Activated CD4-positive, alpha-beta T cell treated with anti-CD3 and anti-CD28 coated beads, Interleukin-2, amount 10 ng/mL, durations not matched to agents 24 days and 14 days (primary cell): Measurements from ENCODE around the gene HSPG2. TPM values are rescaled to one million over a fixed set of nuclear protein-coding genes. Genes with fewer than 3 reads are reported as not detected.

ENCODE experiments used
- DNase-seq: peaks from one replicate; pipeline ENCODE4 v3.0.0; 2022
- H3K27ac Mint-ChIP-seq: one replicate; pipeline ENCODE4 v1.8.0; 2022; ENCODE audit warnings: mild to moderate bottlenecking, mixed read lengths
- H3K27me3 Mint-ChIP-seq: one replicate; pipeline ENCODE4 v1.8.0; 2022; ENCODE audit warnings: mixed read lengths
- H3K36me3 Mint-ChIP-seq: one replicate; pipeline ENCODE4 v1.8.0; 2022; ENCODE audit warnings: low read depth, mild to moderate bottlenecking, mixed read lengths
- H3K4me1 Mint-ChIP-seq: one replicate; pipeline ENCODE4 v1.8.0; 2021; ENCODE audit warnings: mixed read lengths
- H3K4me3 Mint-ChIP-seq: one replicate; pipeline ENCODE4 v1.8.0; 2022; ENCODE audit warnings: mild to moderate bottlenecking, moderate library complexity, mixed read lengths
- H3K9me3 Mint-ChIP-seq: one replicate; pipeline ENCODE4 v1.8.0; 2021; ENCODE audit warnings: mixed read lengths
- intact Hi-C: fragments of 100-400 bp; cut with micrococcal nuclease; formaldehyde crosslinking; loops from one replicate; pipeline ENCODE4 v1.15.1; 2023
- total RNA-seq: library from RNA; stranded (reverse); gene quantifications from 2 replicates; pipeline ENCODE4 v1.2.3, GENCODE V29; 2022

HSPG2 gene
- total RNA-seq, 1 donor from 2014 or later, result 6.2 TPM

- no peaks in the 10 kb centered on the region for H3K36me3 Mint-ChIP-seq
- intact Hi-C loops, result no loop called here
- H3K27ac Mint-ChIP-seq, result no peak overlapping the region
- peaks cover 3% of the 10 kb centered on the region for H3K4me1 Mint-ChIP-seq
- H3K9me3 Mint-ChIP-seq, result no peaks in the 10 kb centered on the region
- H3K27me3 Mint-ChIP-seq, result no peaks in the 10 kb centered on the region
- no peak for DNase-seq
- H3K4me3 Mint-ChIP-seq, result no peak overlapping the region
These were observed 89.6 kb downstream of the HSPG2 start for GRCh38 chr1:21847223-21848205.

- Mint-ChIP-seq H3K4me1 (no peaks in the 10 kb centered on the region), H3K9me3 (no peaks in the 10 kb centered on the region), H3K27ac (no peak overlapping the region), H3K27me3 (no peaks in the 10 kb centered on the region), H3K36me3 (no peaks in the 10 kb centered on the region), H3K4me3 (no peak overlapping the region)
- intact Hi-C loops, result no loop called here
- no peak for DNase-seq
These were observed 91.2 kb downstream of the HSPG2 start for GRCh38 chr1:21845646-21846641.

DNA sequence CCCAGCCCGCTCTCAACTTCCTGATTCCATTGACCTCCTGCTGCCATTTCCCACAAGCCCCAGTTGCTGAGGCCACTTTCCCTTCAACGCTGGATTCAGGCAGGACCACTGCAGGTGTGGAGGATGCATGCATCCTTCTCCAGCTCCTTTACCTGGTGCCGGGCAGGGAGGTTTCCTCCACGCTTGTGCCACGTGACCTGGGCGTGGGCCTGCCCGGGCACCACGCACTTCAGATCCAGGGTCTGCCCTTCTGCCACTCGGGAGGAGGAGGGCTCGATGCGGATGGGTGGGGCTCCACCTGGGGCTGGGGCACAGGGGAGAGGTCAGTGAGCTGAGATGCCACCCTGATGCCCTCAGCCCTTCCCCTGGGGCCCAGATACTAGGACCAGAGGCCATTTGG lies 93.1 kb downstream of the HSPG2 start:
- Mint-ChIP-seq H3K36me3 (no peaks in the 10 kb centered on the region), H3K27me3 (no peaks in the 10 kb centered on the region), H3K4me1 (no peaks in the 10 kb centered on the region), H3K4me3 (no peak overlapping the region), H3K27ac (no peak overlapping the region), H3K9me3 (no peaks in the 10 kb centered on the region)
- intact Hi-C loops, result no loop called here
- no peak for DNase-seq

GRCh38 chr1:21843208-21843607 lies 93.9 kb downstream of the HSPG2 start:
- H3K27ac Mint-ChIP-seq, result no peak overlapping the region

DNA sequence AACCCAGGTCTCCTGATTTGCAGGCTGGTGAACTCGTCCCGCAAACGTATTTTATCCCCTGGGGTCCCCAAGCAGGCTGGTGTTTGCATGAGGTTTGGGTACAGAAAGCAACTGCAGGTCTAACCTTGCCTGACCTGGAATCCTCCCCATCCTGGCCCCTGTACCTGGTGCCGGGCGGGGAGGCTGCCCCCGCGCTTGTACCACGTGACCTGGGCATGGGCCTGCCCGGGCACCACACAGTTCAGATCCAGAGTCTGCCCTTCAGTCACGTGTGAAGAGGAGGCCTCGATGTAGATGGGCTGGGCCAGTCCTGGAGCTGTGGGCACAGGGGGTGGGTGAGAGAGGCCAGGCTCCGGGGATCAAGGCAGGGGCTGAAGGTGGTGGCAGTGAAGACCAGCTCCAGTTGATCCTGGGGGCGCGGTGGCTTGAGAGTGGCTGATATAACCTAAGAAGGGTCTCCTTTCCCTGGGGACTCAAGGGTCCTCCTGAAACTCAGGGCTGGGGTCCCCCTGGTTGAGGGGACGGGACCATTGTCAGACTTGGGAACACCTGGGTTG lies 94.4 kb downstream of the HSPG2 start:
- intact Hi-C loops, result no loop called here
- Mint-ChIP-seq H3K4me1 (no peaks in the 10 kb centered on the region), H3K36me3 (no peaks in the 10 kb centered on the region), H3K4me3 (no peak overlapping the region), H3K9me3 (no peaks in the 10 kb centered on the region), H3K27ac (no peak overlapping the region), H3K27me3 (no peaks in the 10 kb centered on the region)
- DNase-seq, result no peak

More at GRCh38 chr1:21843208-21843607, 93.9 kb downstream of the HSPG2 start:
- H3K36me3 Mint-ChIP-seq, result no peaks in the 10 kb centered on the region
- H3K4me1 Mint-ChIP-seq, result no peaks in the 10 kb centered on the region
- no peaks in the 10 kb centered on the region for H3K27me3 Mint-ChIP-seq
- intact Hi-C loops, result no loop called here
- no peaks in the 10 kb centered on the region for H3K9me3 Mint-ChIP-seq
- no peak for DNase-seq
- H3K4me3 Mint-ChIP-seq, result no peak overlapping the region

DNA sequence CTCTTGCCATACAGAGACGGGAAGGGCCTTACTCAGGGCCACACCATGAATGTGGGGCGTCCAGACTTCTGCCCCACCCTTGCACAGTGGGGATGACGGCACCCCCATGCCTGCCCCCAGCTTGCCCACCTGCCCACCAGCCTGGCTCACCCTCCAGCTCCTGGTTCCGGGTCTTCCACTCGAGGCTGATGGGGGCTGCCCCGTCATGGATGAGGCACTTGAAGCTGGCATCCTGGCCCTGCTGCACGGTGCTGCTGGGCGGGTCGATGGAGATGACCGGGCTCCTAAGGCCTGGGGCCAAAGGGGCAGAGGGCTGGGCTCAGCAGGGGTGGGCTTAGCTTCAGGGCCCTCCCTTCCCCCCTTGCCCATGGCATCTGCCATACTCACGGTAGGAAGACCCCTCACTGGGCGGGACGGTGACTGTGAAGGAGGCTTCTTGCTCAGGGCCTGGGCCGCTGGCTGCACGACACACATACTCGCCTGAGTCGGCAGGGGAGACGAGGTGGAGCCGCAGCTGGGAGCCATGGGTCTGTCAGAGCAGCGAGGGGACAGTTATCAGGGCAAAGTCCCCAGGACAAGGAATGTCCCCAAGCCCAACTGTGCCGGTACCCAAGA lies 95.2 kb downstream of the HSPG2 start:
- no peak for DNase-seq
- no peak overlapping the region for H3K4me3 Mint-ChIP-seq
- no peaks in the 10 kb centered on the region for H3K4me1 Mint-ChIP-seq
- no peaks in the 10 kb centered on the region for H3K36me3 Mint-ChIP-seq
- intact Hi-C loops, result no loop called here
- H3K9me3 Mint-ChIP-seq, result no peaks in the 10 kb centered on the region
- H3K27me3 Mint-ChIP-seq, result no peaks in the 10 kb centered on the region
- H3K27ac Mint-ChIP-seq, result no peak overlapping the region

DNA sequence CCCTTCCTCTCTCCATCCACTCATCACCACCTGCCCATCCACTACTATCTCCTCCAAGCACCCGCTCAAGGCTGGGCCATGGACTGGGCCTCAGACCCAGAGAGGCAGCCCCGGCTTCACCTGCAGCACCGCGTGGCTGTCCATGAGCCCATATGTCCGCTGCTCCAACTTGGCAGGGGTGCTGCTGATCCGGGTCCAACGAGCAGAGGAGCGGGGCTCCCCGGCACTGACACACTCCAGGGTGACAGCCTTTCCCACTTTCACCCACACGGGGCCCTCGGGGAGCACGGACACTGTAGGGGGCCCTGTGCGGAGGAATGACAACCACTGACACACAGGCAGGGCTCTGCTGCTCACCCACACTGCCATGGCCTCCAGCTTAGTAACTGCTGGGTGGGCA lies 96.1 kb downstream of the HSPG2 start:
- Mint-ChIP-seq H3K36me3 (no peaks in the 10 kb centered on the region), H3K27me3 (no peaks in the 10 kb centered on the region), H3K4me1 (no peaks in the 10 kb centered on the region), H3K27ac (no peak overlapping the region), H3K9me3 (no peaks in the 10 kb centered on the region), H3K4me3 (no peak overlapping the region)
- no peak for DNase-seq
- intact Hi-C loops, result no loop called here

DNA sequence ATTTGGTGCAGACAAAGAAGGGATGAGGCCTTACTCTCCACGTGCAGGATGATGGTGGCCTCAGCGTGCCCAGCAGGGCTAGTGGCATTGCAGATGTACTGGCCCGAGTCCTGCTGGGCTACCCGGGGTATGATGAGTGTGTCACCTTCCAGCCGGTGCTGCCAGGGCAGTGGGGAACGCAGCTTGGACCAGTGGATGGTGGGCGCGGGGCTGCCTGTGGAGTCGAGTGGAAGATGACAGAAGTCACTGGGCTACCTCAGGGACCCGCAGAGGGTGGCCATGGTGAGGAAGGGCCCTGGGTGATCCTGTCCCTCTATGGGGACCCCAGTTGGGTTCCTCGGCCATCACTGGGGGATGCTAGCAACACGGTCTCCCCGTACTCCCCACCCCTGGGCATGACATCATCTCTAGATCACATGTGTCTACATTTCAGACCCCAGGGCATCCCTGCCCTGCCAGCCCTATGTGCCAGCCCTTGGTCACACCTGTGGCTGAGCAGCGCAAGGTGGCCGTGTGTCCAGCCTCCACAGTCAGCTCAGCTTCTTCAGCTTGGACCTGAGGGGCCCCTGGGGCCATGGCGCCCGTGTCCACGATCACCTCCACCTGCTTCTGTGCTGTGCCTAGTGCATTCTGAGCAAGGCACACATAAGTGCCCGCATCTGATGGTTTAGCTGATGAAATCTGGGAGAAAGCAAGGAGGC lies 97.6 kb downstream of the HSPG2 start:
- Mint-ChIP-seq H3K9me3 (no peaks in the 10 kb centered on the region), H3K36me3 (peaks cover 2% of the 10 kb centered on the region), H3K4me3 (no peak overlapping the region), H3K27ac (no peak overlapping the region), H3K4me1 (no peaks in the 10 kb centered on the region), H3K27me3 (no peaks in the 10 kb centered on the region)
- intact Hi-C loops, result no loop called here
- DNase-seq, result no peak

DNA sequence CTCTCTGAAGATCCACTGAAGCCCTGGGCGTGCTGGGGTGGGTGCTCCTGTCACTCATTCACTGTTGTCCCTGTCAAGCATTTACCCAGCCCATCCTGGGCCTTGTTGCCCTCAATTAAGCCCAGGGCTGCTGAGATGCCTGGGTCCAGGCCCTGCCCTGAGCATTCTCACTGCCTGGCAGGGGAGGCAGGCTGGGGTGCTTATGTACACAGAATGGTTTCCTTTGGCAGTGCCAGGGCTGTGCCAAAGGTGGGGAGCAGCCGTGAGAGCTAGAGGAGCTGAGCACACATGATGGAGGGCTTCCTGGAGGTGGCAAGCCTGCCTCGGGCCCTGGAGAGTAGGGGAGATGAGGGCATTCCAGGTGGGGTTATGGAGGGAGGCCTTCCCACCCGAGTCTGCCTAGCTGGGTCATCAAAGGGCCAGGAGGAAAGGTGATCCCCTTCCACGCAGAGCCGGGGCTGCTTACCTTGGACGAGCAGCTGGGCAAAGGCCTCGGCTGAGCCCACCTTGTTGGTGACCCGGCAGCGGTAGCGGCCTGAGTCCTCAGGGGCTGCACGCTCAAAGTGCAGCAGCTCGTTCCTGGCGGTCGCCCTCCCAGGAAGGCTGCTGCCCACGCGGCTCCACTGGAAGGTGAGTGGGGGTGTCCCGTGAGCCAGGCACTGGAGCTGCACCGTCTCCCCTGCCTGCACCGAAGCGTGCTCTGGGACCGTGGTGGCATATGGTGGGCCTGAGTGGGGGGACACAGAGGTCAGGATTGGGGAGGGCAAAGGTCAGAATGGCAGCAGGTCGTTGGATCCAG lies 98.6 kb downstream of the HSPG2 start:
- DNase-seq, result no peak
- intact Hi-C loops, result no loop called here
- Mint-ChIP-seq H3K27ac (no peak overlapping the region), H3K36me3 (peaks cover 5% of the 10 kb centered on the region), H3K4me3 (no peak overlapping the region), H3K27me3 (no peaks in the 10 kb centered on the region), H3K9me3 (no peaks in the 10 kb centered on the region), H3K4me1 (no peaks in the 10 kb centered on the region)

DNA sequence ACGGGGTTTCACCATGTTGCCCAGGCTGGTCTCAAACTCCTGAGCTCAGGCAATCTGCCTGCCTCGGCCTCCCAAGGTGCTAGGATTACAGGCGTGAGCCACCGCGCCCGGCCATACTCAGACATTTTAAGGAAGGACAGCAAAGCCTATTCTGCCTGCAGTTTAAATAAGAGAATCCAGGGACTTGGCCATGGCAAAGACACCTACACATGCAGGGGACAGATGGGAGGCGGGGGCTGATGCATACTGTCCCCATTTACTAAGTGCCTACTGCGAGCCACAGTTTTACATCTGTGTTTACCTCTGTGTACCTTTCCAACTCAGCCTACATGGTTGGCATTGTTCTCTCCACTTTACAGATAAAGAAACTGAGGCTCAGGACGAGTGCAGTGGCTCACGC lies 99.6 kb downstream of the HSPG2 start:
- Mint-ChIP-seq H3K27ac (no peak overlapping the region), H3K4me3 (no peak overlapping the region), H3K36me3 (peaks cover 8% of the 10 kb centered on the region), H3K9me3 (no peaks in the 10 kb centered on the region), H3K27me3 (no peaks in the 10 kb centered on the region), H3K4me1 (no peaks in the 10 kb centered on the region)
- intact Hi-C loops, result no loop called here
- no peak for DNase-seq

GRCh38 chr1:21836729-21837128 lies 100.4 kb downstream of the HSPG2 start:
- Mint-ChIP-seq H3K4me3 (no peak overlapping the region), H3K9me3 (no peaks in the 10 kb centered on the region), H3K27ac (no peak overlapping the region), H3K4me1 (no peaks in the 10 kb centered on the region), H3K27me3 (no peaks in the 10 kb centered on the region), H3K36me3 (peaks cover 8% of the 10 kb centered on the region)
- no peak for DNase-seq
- intact Hi-C loops, result no loop called here

GRCh38 chr1:21836010-21836409 lies 101.1 kb downstream of the HSPG2 start:
- Mint-ChIP-seq H3K4me1 (no peaks in the 10 kb centered on the region), H3K4me3 (no peak overlapping the region), H3K27me3 (no peaks in the 10 kb centered on the region), H3K9me3 (no peaks in the 10 kb centered on the region), H3K27ac (no peak overlapping the region), H3K36me3 (peaks cover 8% of the 10 kb centered on the region)
- intact Hi-C loops, result no loop called here
- no peak for DNase-seq
